GM21367 (cell line): ENCODE data around the gene FBXO45.
"Not testable (repeated sequence)": the region's sequence is repeated elsewhere in the genome, so short reads cannot be mapped to it uniquely, and the experiment has no call there.

Source experiments
- ATAC-seq: cut with Tn5 transposase; IDR thresholded peaks from one replicate; pipeline ENCODE4 v1.9.1; 2021; ENCODE audit not compliant: unreplicated experiment

Gene FBXO45

GRCh38 chr3:196615234-196615633, 46.8 kb downstream of the FBXO45 start:
- not testable (repeated sequence) for ATAC-seq

GRCh38 chr3:196617256-196617655, 48.8 kb downstream of the FBXO45 start:
- ATAC-seq = no peak

- no peak for ATAC-seq
Observed at GRCh38 chr3:196619223-196619622, 50.8 kb downstream of the FBXO45 start.

- ATAC-seq = not testable (repeated sequence)
Observed at GRCh38 chr3:196619627-196620026, 51.2 kb downstream of the FBXO45 start.

GRCh38 chr3:196620161-196620604, 51.7 kb downstream of the FBXO45 start:
- no peak for ATAC-seq

- no peak for ATAC-seq
Observed at GRCh38 chr3:196620684-196621083, 52.2 kb downstream of the FBXO45 start.

- ATAC-seq = no peak
Observed at GRCh38 chr3:196621611-196622010, 53.2 kb downstream of the FBXO45 start.

- ATAC-seq = peak; percentile 53
Observed at GRCh38 chr3:196624067-196624790, 55.8 kb downstream of the FBXO45 start.

GRCh38 chr3:196624907-196625306, 56.4 kb downstream of the FBXO45 start:
- ATAC-seq = no peak

- no peak for ATAC-seq
Observed at GRCh38 chr3:196625331-196625730, 56.9 kb downstream of the FBXO45 start.

- ATAC-seq = no peak
Observed at GRCh38 chr3:196627918-196628231, 59.4 kb downstream of the FBXO45 start.

GRCh38 chr3:196629228-196629627, 60.8 kb downstream of the FBXO45 start:
- no peak for ATAC-seq

GRCh38 chr3:196631682-196632045, 63.2 kb downstream of the FBXO45 start:
- no peak for ATAC-seq

GRCh38 chr3:196632046-196632751, 63.7 kb downstream of the FBXO45 start:
- peak; percentile 58 for ATAC-seq

GRCh38 chr3:196633555-196634151, 65.2 kb downstream of the FBXO45 start:
- ATAC-seq = no peak

- ATAC-seq = no peak
Observed at GRCh38 chr3:196634224-196634623, 65.8 kb downstream of the FBXO45 start.

GRCh38 chr3:196634829-196635228, 66.4 kb downstream of the FBXO45 start:
- no peak for ATAC-seq

GRCh38 chr3:196636369-196637349, 68.2 kb downstream of the FBXO45 start:
- ATAC-seq = no peak

- not testable (repeated sequence) for ATAC-seq
Observed at GRCh38 chr3:196637941-196638340, 69.5 kb downstream of the FBXO45 start.
